ENCODE results near the gene CIDEB.

- no peak for TF ChIP-seq SNAI2 (CRISPR knock-in tag; IDR thresholded peaks at IDR 0.05)
- no peak for TF ChIP-seq ZFP3 (CRISPR knock-in tag; IDR thresholded peaks at IDR 0.05)
- TF ChIP-seq PATZ1 (CRISPR knock-in tag; IDR thresholded peaks at IDR 0.05; ENCODE audit: borderline replicate concordance): no peak
- no peak for TF ChIP-seq PPARA (CRISPR knock-in tag; IDR thresholded peaks at IDR 0.05; ENCODE audit: borderline replicate concordance)
- TF ChIP-seq POU6F1 (CRISPR knock-in tag; IDR thresholded peaks at IDR 0.05; ENCODE audit: borderline replicate concordance, low read depth): no peak
- no peak for TF ChIP-seq CREB5 (CRISPR knock-in tag; IDR thresholded peaks at IDR 0.05; ENCODE audit: low read depth)
- no peak for TF ChIP-seq ZC3H10 (CRISPR knock-in tag; IDR thresholded peaks at IDR 0.05)
- TF ChIP-seq RARB (CRISPR knock-in tag; IDR thresholded peaks at IDR 0.05): no peak
- no peak for TF ChIP-seq ARNTL (CRISPR knock-in tag; IDR thresholded peaks at IDR 0.05; ENCODE audit: borderline replicate concordance, low read depth)
- TF ChIP-seq ZFP30 (CRISPR knock-in tag; IDR thresholded peaks at IDR 0.05): no peak
- no peak for TF ChIP-seq TOX (CRISPR knock-in tag; IDR thresholded peaks at IDR 0.05; ENCODE audit: borderline replicate concordance)
- no peak for TF ChIP-seq ZNF565 (CRISPR knock-in tag; conservative IDR thresholded peaks at IDR 0.05; ENCODE audit: low read depth)
- TF ChIP-seq ZNF70 (CRISPR knock-in tag; IDR thresholded peaks at IDR 0.05): no peak
- no peak for TF ChIP-seq ISL1 (CRISPR knock-in tag; IDR thresholded peaks at IDR 0.05)
These were observed 26.9 kb upstream of the CIDEB start, which contains the start of gene ADCY4 for GRCh38 chr14:24334431-24335291.
